ENCODE results near the gene RSPO4. TPM values are rescaled to one million over a fixed set of nuclear protein-coding genes. Genes with fewer than 3 reads are reported as not detected.

The RSPO4 gene
- total RNA-seq, 1 donor from 2014 or later = 1.4 TPM

- H3K27me3 ChIP-seq = no peaks in the 10 kb centered on the region
- no peak overlapping the region for H3K27ac ChIP-seq
- no peak for TF ChIP-seq CTCF (IDR thresholded peaks at IDR 0.05)
- intact Hi-C loops (cut with DNase I) = no loop called here
- no peaks in the 10 kb centered on the region for H3K4me1 ChIP-seq
- no peaks in the 10 kb centered on the region for H3K36me3 ChIP-seq
- no peak for DNase-seq (ENCODE audit: low spot score in 2 of 2)
- H3K4me3 ChIP-seq = no peak overlapping the region
- no peaks in the 10 kb centered on the region for H3K9me3 ChIP-seq
Measured at GRCh38 chr20:965956-966355, 36.2 kb downstream of the RSPO4 start.

- DNase-seq (ENCODE audit: low spot score in 2 of 2) = no peak
- Histone ChIP-seq H3K9me3 (no peaks in the 10 kb centered on the region), H3K27me3 (no peaks in the 10 kb centered on the region), H3K4me3 (no peak overlapping the region), H3K36me3 (no peaks in the 10 kb centered on the region), H3K27ac (no peak overlapping the region), H3K4me1 (no peaks in the 10 kb centered on the region)
- no peak for TF ChIP-seq CTCF (IDR thresholded peaks at IDR 0.05)
- intact Hi-C loops (cut with DNase I) = no loop called here
Measured at GRCh38 chr20:963795-964194, 38.3 kb downstream of the RSPO4 start.

- no peak for DNase-seq (ENCODE audit: low spot score in 2 of 2)
- no peak overlapping the region for H3K27ac ChIP-seq
- no peak overlapping the region for H3K4me3 ChIP-seq
- no peaks in the 10 kb centered on the region for H3K4me1 ChIP-seq
- intact Hi-C loops (cut with DNase I) = no loop called here
- no peaks in the 10 kb centered on the region for H3K36me3 ChIP-seq
- no peaks in the 10 kb centered on the region for H3K9me3 ChIP-seq
- TF ChIP-seq CTCF (IDR thresholded peaks at IDR 0.05) = no peak
- no peaks in the 10 kb centered on the region for H3K27me3 ChIP-seq
Measured at GRCh38 chr20:962683-963082, 39.4 kb downstream of the RSPO4 start.

- H3K9me3 ChIP-seq = no peaks in the 10 kb centered on the region
- intact Hi-C loops (cut with DNase I) = no loop called here
- H3K4me1 ChIP-seq = no peaks in the 10 kb centered on the region
- no peak for DNase-seq (ENCODE audit: low spot score in 2 of 2)
- TF ChIP-seq CTCF (IDR thresholded peaks at IDR 0.05) = no peak
- H3K4me3 ChIP-seq = no peak overlapping the region
- H3K27me3 ChIP-seq = no peaks in the 10 kb centered on the region
- H3K36me3 ChIP-seq = no peaks in the 10 kb centered on the region
- no peak overlapping the region for H3K27ac ChIP-seq
Measured at GRCh38 chr20:962223-962622, 39.9 kb downstream of the RSPO4 start.

GRCh38 chr20:961768-962167 is 40.3 kb downstream of the RSPO4 start:
- TF ChIP-seq CTCF (IDR thresholded peaks at IDR 0.05) = no peak
- H3K27ac ChIP-seq = no peak overlapping the region
- H3K27me3 ChIP-seq = no peaks in the 10 kb centered on the region
- no peak for DNase-seq (ENCODE audit: low spot score in 2 of 2)
- no peaks in the 10 kb centered on the region for H3K36me3 ChIP-seq
- H3K4me3 ChIP-seq = no peak overlapping the region
- no peaks in the 10 kb centered on the region for H3K9me3 ChIP-seq
- no peaks in the 10 kb centered on the region for H3K4me1 ChIP-seq
- intact Hi-C loops (cut with DNase I) = no loop called here

- Histone ChIP-seq H3K4me1 (no peaks in the 10 kb centered on the region), H3K4me3 (no peak overlapping the region), H3K27me3 (no peaks in the 10 kb centered on the region), H3K36me3 (no peaks in the 10 kb centered on the region), H3K27ac (no peak overlapping the region), H3K9me3 (no peaks in the 10 kb centered on the region)
- DNase-seq (ENCODE audit: low spot score in 2 of 2) = no peak
- TF ChIP-seq CTCF (IDR thresholded peaks at IDR 0.05) = no peak
- intact Hi-C loops (cut with DNase I) = no loop called here
Measured at GRCh38 chr20:959996-960615, 42.0 kb downstream of the RSPO4 start.
